Stimulated activated naive B cell treated with anti-CD40 and anti-IgM and Interleukin-4, amounts not matched to agents 10 μg/mL and 1 μg/mL and 100 μg/mL, for 72 hours (primary cell): ENCODE measurements around the gene SH3GL3.

Source experiments
- ATAC-seq, 2 donors: fragments of 150-1000 bp; cut with Tn5 transposase; replicated peaks; 2 replicates each; pipeline ENCODE4 v1.10.0; 2021; ENCODE audit warnings: moderate library complexity in 1 of 2
- DNase-seq: peaks from one replicate; pipeline ENCODE4 v3.0.0; 2021
- H3K27ac Mint-ChIP-seq: one replicate; pipeline ENCODE4 v1.8.0; 2022; ENCODE audit warnings: mild to moderate bottlenecking, mixed read lengths
- H3K27me3 Mint-ChIP-seq, 2 donors: one replicate each; pipeline ENCODE4 v1.8.0; 2022; ENCODE audit warnings: mixed read lengths in 2 of 2
- H3K36me3 Mint-ChIP-seq, 2 donors: one replicate each; pipeline ENCODE4 v1.8.0; 2022; ENCODE audit warnings: mixed read lengths in 2 of 2, mild to moderate bottlenecking in 1 of 2
- H3K4me1 Mint-ChIP-seq, 2 donors: one replicate each; pipeline ENCODE4 v1.8.0; 2022; ENCODE audit warnings: mixed read lengths in 2 of 2, mild to moderate bottlenecking in 1 of 2
- H3K4me3 Mint-ChIP-seq, 2 donors: one replicate each; pipeline ENCODE4 v1.8.0; 2022; ENCODE audit warnings: mild to moderate bottlenecking in 2 of 2, mixed read lengths in 2 of 2, moderate library complexity in 1 of 2
- H3K9me3 Mint-ChIP-seq, 2 donors: one replicate each; pipeline ENCODE4 v1.8.0; 2022; ENCODE audit warnings: mixed read lengths in 2 of 2, mild to moderate bottlenecking in 1 of 2

SH3GL3 gene

DNA sequence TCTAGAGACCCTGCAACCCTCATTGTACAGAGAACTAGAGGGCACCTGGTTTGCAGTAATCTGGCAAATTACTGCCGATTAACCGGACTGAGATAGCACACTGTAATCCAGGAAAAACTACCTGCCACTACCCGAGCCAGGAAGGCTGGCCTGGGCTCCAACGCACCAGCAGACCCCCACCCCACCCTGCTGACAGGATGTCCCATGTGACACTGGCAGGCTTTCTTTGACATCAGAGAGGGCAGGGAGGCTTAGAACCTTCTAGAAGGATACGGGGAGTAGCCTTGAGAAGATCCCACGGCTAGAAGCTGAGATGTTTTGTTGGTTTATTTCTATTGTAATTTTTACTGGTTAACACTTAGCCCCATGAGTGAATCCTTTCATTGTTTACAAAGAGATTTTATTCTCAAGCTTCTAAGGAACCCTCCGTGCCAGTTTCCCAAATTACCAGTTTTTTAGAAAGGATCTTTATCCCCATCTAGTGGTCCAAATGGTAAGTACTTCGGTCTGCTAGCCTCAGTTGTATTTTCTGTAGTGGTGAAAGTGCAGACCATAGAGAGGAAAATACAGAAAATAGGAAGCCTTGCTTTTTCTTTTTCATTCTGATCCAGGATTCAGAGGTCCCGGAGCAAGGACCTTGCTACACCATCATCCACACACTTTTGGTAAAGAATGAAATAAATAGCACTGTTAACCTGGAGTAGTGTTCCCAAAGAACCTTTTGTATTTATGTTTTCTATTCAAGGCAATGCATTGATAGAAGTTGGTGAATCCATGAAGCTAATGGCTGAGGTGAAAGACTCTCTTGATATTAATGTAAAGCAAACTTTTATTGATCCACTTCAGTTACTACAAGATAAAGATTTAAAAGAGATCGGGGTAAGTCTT, 124.9 kb downstream of the SH3GL3 start:
- Mint-ChIP-seq H3K4me1 (no peaks in the 10 kb centered on the region), H3K9me3 (no peaks in the 10 kb centered on the region), H3K4me3 (no peak overlapping the region), H3K27ac (no peak overlapping the region), H3K27me3 (peaks cover 0 to 5% of the 10 kb centered on the region in 2 donors), H3K36me3 (no peaks in the 10 kb centered on the region)
- ATAC-seq, result no peak
- DNase-seq, result no peak

- Mint-ChIP-seq H3K4me1 (no peaks in the 10 kb centered on the region), H3K9me3 (no peaks in the 10 kb centered on the region), H3K4me3 (no peak overlapping the region), H3K27me3 (peaks cover 0 to 5% of the 10 kb centered on the region in 2 donors), H3K27ac (no peak overlapping the region), H3K36me3 (no peaks in the 10 kb centered on the region)
- ATAC-seq (no peak), DNase-seq (no peak)
Measured at GRCh38 chr15:83574345-83574744, 127.2 kb downstream of the SH3GL3 start.

DNA sequence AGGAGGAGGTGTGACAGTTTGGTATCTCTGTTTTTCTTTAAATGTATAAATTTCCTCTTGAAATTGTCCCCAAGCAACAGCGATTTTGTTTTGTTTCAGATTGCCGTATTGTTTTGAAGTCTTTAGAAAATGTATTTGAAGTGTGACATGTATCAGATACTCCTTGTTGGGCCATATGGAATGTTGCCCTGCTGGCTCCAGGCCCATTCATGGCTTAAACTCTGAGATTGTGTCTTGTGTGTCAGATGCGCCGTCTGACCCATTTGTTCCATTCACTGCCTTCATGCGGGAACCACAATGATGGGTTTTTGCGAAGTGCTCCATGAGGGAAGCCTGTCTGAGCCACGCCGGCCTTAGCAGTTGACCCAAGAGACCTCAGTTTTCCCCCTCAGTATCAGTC, 131.6 kb downstream of the SH3GL3 start:
- Mint-ChIP-seq H3K27me3 (peaks cover 0 to 5% of the 10 kb centered on the region in 2 donors), H3K36me3 (no peaks in the 10 kb centered on the region), H3K9me3 (peaks cover 0 to 1% of the 10 kb centered on the region in 2 donors), H3K27ac (no peak overlapping the region), H3K4me3 (no peak overlapping the region), H3K4me1 (no peaks in the 10 kb centered on the region)
- ATAC-seq (no peak), DNase-seq (no peak)

DNA sequence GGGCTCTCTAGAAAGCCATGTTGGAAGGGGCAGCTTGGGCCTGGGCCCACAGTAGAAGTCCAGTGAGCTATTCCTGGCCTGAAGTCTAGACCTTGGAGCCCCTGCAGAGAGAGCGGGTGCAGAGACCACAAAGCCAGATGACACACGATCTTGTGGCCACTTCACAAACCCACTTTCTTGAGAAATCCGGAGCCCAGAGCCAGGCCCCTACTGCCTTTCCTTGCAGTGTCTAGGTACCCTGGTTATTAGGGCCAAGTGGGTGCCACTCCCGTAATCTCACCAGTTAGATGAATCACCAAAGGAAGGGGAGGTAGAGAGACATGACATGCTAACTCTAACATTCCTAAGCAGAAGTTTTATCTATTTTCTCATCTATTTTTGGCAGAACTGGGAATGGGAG, 134.2 kb downstream of the SH3GL3 start:
- Mint-ChIP-seq H3K36me3 (no peaks in the 10 kb centered on the region), H3K27ac (no peak overlapping the region), H3K9me3 (peaks cover 0 to 1% of the 10 kb centered on the region in 2 donors), H3K4me3 (no peak overlapping the region), H3K27me3 (no peaks in the 10 kb centered on the region), H3K4me1 (no peaks in the 10 kb centered on the region)
- DNase-seq, result no peak
- no peak for ATAC-seq

- ATAC-seq, result no peak
- no peaks in the 10 kb centered on the region for H3K36me3 Mint-ChIP-seq
- H3K4me1 Mint-ChIP-seq, result no peaks in the 10 kb centered on the region
Measured at GRCh38 chr15:83582381-83582780, 135.2 kb downstream of the SH3GL3 start.

DNA sequence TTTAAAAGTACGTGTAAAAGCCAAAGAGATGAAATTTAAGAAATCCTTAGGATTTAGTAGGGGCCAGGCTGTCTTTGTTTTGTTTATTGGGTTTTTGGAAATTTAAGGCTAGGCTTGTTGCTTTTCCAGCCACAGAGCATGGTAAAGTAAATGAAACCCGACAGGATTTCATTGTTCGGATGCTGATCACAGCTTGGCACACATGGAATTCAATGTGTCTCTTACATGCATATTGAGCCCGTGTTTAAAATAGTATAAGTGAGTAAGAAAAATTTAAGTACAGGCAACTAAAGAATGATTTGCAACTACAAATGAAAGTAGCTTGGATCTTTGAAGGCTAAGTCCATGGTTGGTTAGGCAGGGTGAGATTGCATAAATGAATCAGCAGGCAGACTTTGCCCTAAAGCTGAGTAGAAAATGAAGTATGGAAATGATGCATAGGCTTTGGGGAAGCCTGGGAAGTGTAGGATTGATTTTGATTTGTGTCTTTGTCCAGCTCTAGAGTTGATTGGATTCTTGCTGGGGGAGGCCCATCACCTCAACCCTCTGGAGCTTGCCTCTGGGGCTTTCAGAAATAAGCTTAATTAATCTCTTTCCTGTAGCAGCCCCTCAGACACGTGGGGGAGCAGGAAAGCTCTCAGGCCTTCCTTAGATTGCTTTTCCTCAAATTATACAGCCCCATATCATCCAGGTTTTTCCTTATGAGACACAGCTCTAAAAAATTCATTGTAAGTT, 138.6 kb downstream of the SH3GL3 start:
- Mint-ChIP-seq H3K4me1 (no peaks in the 10 kb centered on the region), H3K9me3 (peaks cover 0 to 3% of the 10 kb centered on the region in 2 donors), H3K36me3 (no peaks in the 10 kb centered on the region), H3K27me3 (no peaks in the 10 kb centered on the region), H3K4me3 (no peak overlapping the region), H3K27ac (no peak overlapping the region)
- ATAC-seq (no peak), DNase-seq (no peak)

More at GRCh38 chr15:83582381-83582780, 135.2 kb downstream of the SH3GL3 start:
- Mint-ChIP-seq H3K4me3 (no peak overlapping the region), H3K27me3 (no peaks in the 10 kb centered on the region), H3K9me3 (peaks cover 0 to 1% of the 10 kb centered on the region in 2 donors), H3K27ac (no peak overlapping the region)
- no peak for DNase-seq

GRCh38 chr15:83587091-83587490, 139.9 kb downstream of the SH3GL3 start:
- H3K4me3 Mint-ChIP-seq, result no peak overlapping the region
- H3K9me3 Mint-ChIP-seq, result peaks cover 0 to 3% of the 10 kb centered on the region in 2 donors
- no peak overlapping the region for H3K27ac Mint-ChIP-seq
- no peaks in the 10 kb centered on the region for H3K36me3 Mint-ChIP-seq
- no peaks in the 10 kb centered on the region for H3K4me1 Mint-ChIP-seq
- DNase-seq, result no peak
- no peak for ATAC-seq
- H3K27me3 Mint-ChIP-seq, result no peaks in the 10 kb centered on the region

DNA sequence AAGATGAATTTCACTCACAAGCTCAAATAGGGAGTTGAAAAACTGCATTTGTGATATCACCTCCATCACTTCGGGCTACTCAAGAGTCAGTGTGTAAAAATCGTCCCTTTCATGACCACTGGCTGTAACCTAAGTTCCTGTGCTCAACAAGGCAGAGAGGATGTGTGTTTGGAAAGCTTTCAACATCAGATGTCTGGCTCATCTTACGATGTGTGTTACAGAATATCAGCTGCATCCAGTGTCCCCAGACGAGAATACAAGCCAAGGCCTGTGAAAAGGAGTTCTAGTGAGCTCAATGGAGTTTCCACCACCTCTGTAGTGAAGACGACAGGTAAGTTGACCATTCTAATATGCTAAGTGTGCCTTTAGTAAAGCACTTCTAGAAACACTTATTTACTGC, 141.3 kb downstream of the SH3GL3 start:
- Mint-ChIP-seq H3K27ac (no peak overlapping the region), H3K27me3 (no peaks in the 10 kb centered on the region), H3K4me1 (no peaks in the 10 kb centered on the region), H3K9me3 (peaks cover 0 to 3% of the 10 kb centered on the region in 2 donors), H3K4me3 (no peak overlapping the region), H3K36me3 (no peaks in the 10 kb centered on the region)
- ATAC-seq, result no peak
- DNase-seq, result no peak

GRCh38 chr15:83592370-83593040, 145.4 kb downstream of the SH3GL3 start:
- H3K27me3 Mint-ChIP-seq, result peaks cover 0 to 7% of the 10 kb centered on the region in 2 donors
- H3K27ac Mint-ChIP-seq, result no peak overlapping the region
- H3K9me3 Mint-ChIP-seq, result peaks cover 0 to 3% of the 10 kb centered on the region in 2 donors
- DNase-seq (no peak), ATAC-seq (no peak)
- no peak overlapping the region for H3K4me3 Mint-ChIP-seq
- H3K36me3 Mint-ChIP-seq, result no peaks in the 10 kb centered on the region
- no peaks in the 10 kb centered on the region for H3K4me1 Mint-ChIP-seq

GRCh38 chr15:83595191-83595590, 148.1 kb downstream of the SH3GL3 start:
- Mint-ChIP-seq H3K36me3 (no peaks in the 10 kb centered on the region), H3K27me3 (peaks cover 0 to 7% of the 10 kb centered on the region in 2 donors), H3K4me3 (no peak overlapping the region), H3K9me3 (peaks cover 9% of the 10 kb centered on the region in 2 donors), H3K27ac (no peak overlapping the region), H3K4me1 (no peaks in the 10 kb centered on the region)
- no peak for ATAC-seq
- no peak for DNase-seq

DNA sequence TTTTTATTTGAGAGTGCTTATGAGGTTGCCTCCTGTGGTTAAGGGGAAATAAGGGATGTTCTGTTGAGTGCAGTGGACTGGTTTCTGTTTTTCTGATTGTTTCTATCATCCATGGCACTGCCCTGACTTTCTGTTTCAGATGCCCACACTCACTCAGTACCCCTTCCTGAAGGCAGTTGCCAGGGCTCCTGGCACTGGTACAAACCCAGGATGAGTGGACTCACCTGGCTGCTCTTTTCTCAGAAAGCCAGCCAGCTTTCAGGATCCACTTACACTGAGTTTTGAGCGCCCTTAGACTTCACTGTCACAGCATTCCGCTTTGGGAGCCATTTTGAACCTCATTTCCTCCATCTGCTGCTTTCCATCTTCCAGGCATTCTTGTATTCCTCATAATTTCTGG, 150.9 kb downstream of the SH3GL3 start:
- ATAC-seq (no peak), DNase-seq (no peak)
- peaks cover 0 to 13% of the 10 kb centered on the region in 2 donors for H3K27me3 Mint-ChIP-seq
- no peaks in the 10 kb centered on the region for H3K4me1 Mint-ChIP-seq
- H3K36me3 Mint-ChIP-seq, result no peaks in the 10 kb centered on the region
- peaks cover 13 to 14% of the 10 kb centered on the region in 2 donors for H3K9me3 Mint-ChIP-seq
- H3K27ac Mint-ChIP-seq, result no peak overlapping the region
- no peak overlapping the region for H3K4me3 Mint-ChIP-seq

GRCh38 chr15:83602021-83602420, 154.9 kb downstream of the SH3GL3 start:
- Mint-ChIP-seq H3K27me3 (peaks cover 0 to 6% of the 10 kb centered on the region in 2 donors), H3K4me1 (no peaks in the 10 kb centered on the region), H3K9me3 (peaks cover 13 to 14% of the 10 kb centered on the region in 2 donors), H3K4me3 (no peak overlapping the region), H3K27ac (no peak overlapping the region), H3K36me3 (no peaks in the 10 kb centered on the region)
- DNase-seq (no peak), ATAC-seq (no peak)

DNA sequence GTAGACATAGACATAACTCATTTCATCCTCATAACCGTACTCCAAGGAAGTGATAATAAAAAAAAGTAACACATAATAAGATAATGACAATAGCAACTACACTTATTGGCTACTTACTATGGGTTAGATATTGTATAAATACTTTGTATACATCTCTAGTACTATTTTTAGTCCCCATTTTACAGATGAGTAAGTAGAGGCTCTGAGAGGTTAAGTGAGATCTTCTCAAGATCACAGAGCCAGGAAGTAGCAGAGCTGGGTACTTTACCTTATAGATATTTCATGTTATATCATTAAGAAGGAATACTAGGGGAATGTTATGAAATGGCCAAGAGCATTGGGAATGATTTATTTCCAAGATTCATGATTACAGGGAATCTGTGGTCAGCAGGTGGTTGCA, 157.4 kb downstream of the SH3GL3 start:
- H3K4me3 Mint-ChIP-seq, result no peak overlapping the region
- no peaks in the 10 kb centered on the region for H3K36me3 Mint-ChIP-seq
- H3K4me1 Mint-ChIP-seq, result no peaks in the 10 kb centered on the region
- no peak overlapping the region for H3K27ac Mint-ChIP-seq
- ATAC-seq (no peak), DNase-seq (no peak)
- H3K9me3 Mint-ChIP-seq, result peaks cover 10% of the 10 kb centered on the region in 2 donors
- peaks cover 0 to 6% of the 10 kb centered on the region in 2 donors for H3K27me3 Mint-ChIP-seq

- Mint-ChIP-seq H3K4me1 (no peaks in the 10 kb centered on the region), H3K4me3 (no peak overlapping the region), H3K36me3 (no peaks in the 10 kb centered on the region), H3K9me3 (peaks cover 4 to 7% of the 10 kb centered on the region in 2 donors), H3K27ac (no peak overlapping the region), H3K27me3 (peaks cover 2 to 6% of the 10 kb centered on the region in 2 donors)
- ATAC-seq (no peak), DNase-seq (no peak)
Measured at GRCh38 chr15:83605111-83605945, 158.2 kb downstream of the SH3GL3 start.
